ENCODE measurements around the gene ITIH4.

GRCh38 chr3:52822363-52822762 is 8.1 kb downstream of the ITIH4 start:
- no peak for TF ChIP-seq L3MBTL2 (conservative IDR thresholded peaks at IDR 0.05)
- no peak for TF ChIP-seq ZNF384 (IDR thresholded peaks at IDR 0.05)
- no peak for TF ChIP-seq TARDBP (IDR thresholded peaks at IDR 0.05)
- TF ChIP-seq ARNT (IDR thresholded peaks at IDR 0.05) = no peak
- TF ChIP-seq ELF4 (IDR thresholded peaks at IDR 0.05) = no peak
- no peak for TF ChIP-seq FOXM1 (IDR thresholded peaks at IDR 0.05; ENCODE audit: borderline replicate concordance)
- no peak for TF ChIP-seq FOXK2 (IDR thresholded peaks at IDR 0.05)
- no peak for TF ChIP-seq SP1 (IDR thresholded peaks at IDR 0.05)
